Measurements from ENCODE around the gene RNMT. TPM values are rescaled to one million over a fixed set of nuclear protein-coding genes. Genes with fewer than 3 reads are reported as not detected.

The RNMT gene
- total RNA-seq, result 16.6 and 22.8 TPM in 2 replicates

DNA sequence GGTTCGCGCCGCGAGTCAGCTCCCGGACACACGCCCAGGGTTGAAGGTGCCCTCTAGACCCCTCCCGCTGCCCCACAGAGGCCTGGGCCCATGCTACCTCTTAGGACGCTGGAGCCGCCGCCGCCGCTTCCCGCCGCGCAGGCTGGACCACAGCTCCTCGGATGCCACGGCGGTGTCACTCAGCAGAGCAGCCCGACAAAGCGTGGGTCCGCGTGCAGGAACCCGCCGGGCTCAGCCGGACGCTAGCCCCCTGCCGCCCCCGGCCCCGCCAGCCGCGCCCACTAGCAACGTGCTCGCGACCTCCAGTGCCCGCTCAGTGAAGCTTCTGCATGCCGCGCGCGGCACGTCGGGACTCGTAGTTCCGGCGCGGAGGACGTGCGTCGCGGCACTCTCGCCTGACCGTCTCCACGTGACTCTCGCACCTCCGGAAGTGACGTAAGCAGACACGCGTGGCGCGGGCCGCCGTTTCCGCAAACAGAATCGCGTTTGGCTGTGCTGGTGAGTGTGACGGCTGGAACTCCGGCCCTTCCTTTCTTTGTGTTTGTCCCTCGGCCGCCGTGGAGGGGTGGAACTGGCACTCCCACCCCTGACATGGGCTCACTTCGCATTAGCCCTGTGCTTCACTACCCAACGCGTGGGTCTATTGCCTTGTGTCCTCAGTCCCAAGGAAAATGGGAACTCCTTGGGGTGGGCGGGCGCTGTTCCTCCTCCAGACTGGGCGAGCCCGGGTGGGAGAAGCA lies at the start of gene RNMT, which contains the start of gene FAM210A:
TSS of gene RNMT (plus strand) at position 442 of the 740 bp plus-strand sequence. CDS start 4,845 bp downstream, outside the sequence.
TSS of gene FAM210A (minus strand) at position 327 of the 740 bp plus-strand sequence. CDS start 44,481 bp downstream, outside the sequence.

Other genes with a start within 250 kb of the RNMT start
- gene FAM210A, start 115 bp upstream of the RNMT start, total RNA-seq, result 21.4 TPM in 2 replicates
- not detected in 2 replicates for gene MC5R, start 97.5 kb downstream of the RNMT start, total RNA-seq
- not detected in 2 replicates for gene MC2R, start 188.9 kb downstream of the RNMT start, total RNA-seq